NB4 (cell line): ENCODE data around the gene CNNM4.
A peak's percentile ranks its signal among the peaks of the same experiment; 100 is the strongest.

ENCODE experiments used
- DNase-seq: peaks from one replicate; pipeline ENCODE4 v3.0.0; 2010; ENCODE audit warnings: low read depth
- H3K4me3 ChIP-seq: one replicate; pipeline ENCODE4 v1.5.1; 2011; ENCODE audit warnings: mild to moderate bottlenecking, low read depth, low read length, moderate library complexity
- MYC ChIP-seq: IDR thresholded peaks from 2 replicates; pipeline ENCODE4 v1.6.1; 2011; ENCODE audit warnings: low read depth, low read length
- POLR2A ChIP-seq: IDR thresholded peaks from 2 replicates; pipeline ENCODE4 v1.6.1; 2011; ENCODE audit warnings: mild to moderate bottlenecking; ENCODE audit not compliant: insufficient read length; ENCODE audit errors: extremely low read depth
- TF ChIP-seq, protein P1 (sequence below): IDR thresholded peaks from one replicate; pipeline ENCODE4 v1.5.1; 2012; ENCODE audit warnings: low read depth, low read length
- TF ChIP-seq, protein P2 (sequence below): IDR thresholded peaks from 2 replicates; pipeline ENCODE4 v1.6.1; 2011; ENCODE audit warnings: low read depth, low read length

The CNNM4 gene

DNA sequence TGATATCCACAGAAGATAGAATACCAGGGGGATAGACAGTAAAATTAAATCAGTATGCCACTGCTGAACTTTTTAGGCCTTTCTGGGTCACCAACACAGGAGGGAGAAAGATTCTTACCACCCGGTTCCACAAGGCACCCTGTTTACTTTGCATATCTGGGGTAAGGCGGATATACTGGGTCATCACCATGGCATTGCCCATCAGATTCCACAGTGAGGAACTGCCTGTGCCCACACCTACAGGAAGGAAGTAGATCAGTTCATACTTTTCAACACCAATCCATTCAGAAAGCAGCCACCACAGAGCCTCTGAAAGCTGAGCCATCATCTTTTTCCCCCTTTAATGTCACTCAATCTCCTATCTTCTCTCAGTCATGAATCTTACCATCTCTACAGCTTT, 22.9 kb upstream of the CNNM4 start:
- DNase-seq = no peak
- TF ChIP-seq, protein P1, sequence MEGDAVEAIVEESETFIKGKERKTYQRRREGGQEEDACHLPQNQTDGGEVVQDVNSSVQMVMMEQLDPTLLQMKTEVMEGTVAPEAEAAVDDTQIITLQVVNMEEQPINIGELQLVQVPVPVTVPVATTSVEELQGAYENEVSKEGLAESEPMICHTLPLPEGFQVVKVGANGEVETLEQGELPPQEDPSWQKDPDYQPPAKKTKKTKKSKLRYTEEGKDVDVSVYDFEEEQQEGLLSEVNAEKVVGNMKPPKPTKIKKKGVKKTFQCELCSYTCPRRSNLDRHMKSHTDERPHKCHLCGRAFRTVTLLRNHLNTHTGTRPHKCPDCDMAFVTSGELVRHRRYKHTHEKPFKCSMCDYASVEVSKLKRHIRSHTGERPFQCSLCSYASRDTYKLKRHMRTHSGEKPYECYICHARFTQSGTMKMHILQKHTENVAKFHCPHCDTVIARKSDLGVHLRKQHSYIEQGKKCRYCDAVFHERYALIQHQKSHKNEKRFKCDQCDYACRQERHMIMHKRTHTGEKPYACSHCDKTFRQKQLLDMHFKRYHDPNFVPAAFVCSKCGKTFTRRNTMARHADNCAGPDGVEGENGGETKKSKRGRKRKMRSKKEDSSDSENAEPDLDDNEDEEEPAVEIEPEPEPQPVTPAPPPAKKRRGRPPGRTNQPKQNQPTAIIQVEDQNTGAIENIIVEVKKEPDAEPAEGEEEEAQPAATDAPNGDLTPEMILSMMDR = no peak
- H3K4me3 ChIP-seq = no peak overlapping the region

DNA sequence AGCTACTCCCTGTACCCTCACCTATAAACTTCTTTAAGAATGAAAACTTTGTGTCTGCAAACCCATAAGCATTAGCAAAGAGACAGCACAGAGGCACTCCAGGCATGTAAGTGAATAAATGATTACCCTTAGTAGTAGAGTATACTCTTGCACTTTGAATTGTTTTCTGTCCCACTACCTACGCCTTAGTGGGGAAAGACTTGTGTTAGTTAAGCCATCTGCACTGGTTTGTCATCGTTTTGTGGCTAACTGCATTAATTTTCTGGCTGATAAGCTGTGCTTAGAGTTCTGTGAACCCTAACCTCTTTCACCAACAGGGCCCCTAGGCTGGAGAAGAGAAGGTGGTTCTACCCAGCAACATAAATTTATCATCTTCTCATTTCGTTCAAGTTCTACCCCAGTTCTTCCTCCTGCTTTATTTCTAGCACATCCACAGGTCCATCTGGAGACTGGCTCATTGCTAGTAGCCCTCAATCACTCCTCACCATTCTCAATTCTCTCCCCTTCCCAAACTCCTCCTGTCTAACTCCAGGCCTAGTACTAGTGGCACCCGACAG, 21.5 kb upstream of the CNNM4 start:
- TF ChIP-seq, protein P1 = no peak
- TF ChIP-seq, protein P2, sequence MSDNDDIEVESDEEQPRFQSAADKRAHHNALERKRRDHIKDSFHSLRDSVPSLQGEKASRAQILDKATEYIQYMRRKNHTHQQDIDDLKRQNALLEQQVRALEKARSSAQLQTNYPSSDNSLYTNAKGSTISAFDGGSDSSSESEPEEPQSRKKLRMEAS = no peak
- no peak for TF ChIP-seq POLR2A
- no peak for TF ChIP-seq MYC
- peak overlapping the region; percentile 82 for H3K4me3 ChIP-seq
- DNase-seq = no peak

DNA sequence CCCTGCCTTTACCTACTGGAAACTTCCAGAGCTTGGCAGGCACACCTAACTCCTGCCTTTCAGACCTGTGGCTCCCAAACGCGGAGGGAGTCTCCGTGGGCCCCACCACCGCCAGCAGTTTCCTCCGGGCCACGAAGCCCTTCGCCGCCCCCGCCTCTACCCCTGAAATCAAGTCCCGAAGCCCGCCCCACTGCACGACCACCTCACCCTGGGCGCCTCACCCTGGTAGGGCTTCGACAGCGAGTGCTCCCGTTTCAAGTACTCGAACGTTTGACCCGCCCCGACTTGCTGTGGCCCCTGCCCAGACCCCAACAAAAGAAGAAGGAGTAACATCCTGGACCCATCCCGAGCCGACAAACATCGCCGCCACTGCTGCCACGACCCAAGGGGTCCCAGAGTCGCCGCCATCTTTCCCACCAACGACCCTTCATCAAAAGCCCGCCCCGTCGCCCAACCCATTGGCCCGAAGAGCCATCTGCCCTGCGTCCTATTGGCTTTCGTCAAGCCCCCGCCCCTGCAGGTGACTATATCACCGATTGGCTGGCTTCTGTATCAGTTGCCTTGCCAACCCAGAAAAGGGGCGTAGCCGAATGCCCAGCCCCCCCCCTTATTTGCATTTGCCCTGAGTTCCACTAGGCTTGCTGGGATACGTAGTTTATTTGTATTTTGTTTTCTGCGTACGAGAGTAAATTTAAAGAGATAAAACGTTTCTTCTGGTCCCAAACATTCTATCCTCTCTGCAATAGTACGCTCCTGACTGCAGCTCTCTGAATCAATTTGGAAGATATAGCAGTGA, 20.9 kb upstream of the CNNM4 start, which contains the start of gene LMAN2L:
Gene LMAN2L (minus strand): TSS at position 432 of the 796 bp plus-strand sequence. CDS start 24 bp downstream, at position 408.
- peak within 1 kb of the TSS; percentile 82 for H3K4me3 ChIP-seq
- TF ChIP-seq, protein P2 = no peak
- TF ChIP-seq POLR2A (peak; percentile 61), MYC (peak; percentile 20; the same call in 1 of the 2 replicates)
- TF ChIP-seq, protein P1 = peak; percentile 1
- DNase-seq = peak; percentile 98

DNA sequence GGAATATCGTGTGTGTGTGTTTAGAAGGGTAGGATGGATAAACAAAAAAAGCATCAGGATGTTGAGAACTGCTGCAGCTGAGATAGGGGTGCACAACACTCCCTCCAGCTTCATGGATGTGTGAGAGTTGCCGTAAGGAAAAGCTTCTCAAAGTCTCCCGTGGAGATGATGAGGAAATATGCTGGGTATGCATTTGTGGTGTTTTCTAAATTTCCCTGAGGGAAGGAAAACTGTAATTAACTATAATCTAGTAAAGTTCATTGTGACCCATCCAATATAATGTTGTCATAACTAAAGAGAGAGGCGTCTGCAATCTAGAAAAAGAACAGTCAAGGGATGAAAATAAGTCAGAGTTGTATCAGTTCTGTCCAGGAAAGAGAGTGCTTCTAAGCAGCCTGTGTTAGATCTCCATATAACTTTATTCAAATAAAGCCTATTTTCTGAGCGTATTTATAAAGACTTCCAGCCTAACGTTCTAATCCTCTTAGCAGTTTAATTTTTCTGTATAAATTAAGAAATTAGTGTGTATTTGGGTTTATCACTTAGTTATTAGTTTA, 13.6 kb upstream of the CNNM4 start:
- TF ChIP-seq MYC = no peak
- H3K4me3 ChIP-seq = no peak overlapping the region
- DNase-seq = no peak

DNA sequence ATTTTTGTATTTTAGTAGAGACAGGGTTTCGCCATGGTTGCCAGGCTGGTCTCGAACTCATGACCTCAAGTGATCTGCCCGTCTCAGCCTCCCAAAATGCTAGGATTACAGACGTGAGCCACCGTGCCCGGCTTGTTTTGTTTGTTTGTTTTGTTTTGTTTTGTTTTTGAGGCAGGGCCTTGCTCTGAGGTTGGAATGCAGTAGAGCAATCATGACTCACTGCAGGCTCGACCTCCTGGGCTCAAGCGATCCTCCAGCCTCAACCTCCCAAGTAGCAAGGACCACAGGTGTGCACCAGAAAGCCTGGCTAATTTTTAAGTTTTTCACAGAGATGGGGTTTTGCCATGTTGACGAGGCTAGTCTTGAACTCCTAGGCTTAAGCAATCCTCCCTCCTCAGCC, 8.9 kb upstream of the CNNM4 start:
- no peak for DNase-seq

DNA sequence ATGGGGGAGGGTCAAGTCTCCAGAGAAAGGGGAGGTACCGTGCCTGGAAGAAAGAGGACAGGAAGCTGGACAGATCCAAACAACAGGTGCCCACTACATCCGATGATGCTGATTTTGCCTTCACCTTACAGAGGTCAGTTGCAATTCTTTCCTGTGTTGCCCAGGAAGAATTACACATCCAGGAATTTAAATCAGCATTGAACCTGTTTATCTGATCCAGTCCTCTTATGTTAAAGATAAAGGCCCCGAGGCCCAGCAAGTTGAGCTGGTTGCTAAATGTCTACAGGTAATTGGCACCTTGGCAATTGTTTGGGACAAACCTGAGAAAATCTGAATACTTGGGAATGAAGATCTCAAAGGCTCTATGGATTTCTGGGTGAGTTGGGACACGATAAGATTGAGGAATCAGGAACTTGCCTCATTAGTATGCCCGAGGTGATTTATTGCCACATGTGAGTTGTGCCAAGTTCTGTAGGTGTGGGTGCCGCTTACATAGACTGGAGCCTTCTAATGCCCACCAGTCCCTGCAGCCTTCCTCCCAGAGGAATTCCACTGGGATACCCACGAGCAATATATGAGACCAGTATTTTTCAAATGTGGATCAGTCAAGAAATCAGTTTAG, 6.9 kb upstream of the CNNM4 start:
- no peak for DNase-seq
- TF ChIP-seq MYC = no peak
- TF ChIP-seq, protein P1 = no peak
- TF ChIP-seq, protein P2 = no peak
- no peak for TF ChIP-seq POLR2A
- no peak overlapping the region for H3K4me3 ChIP-seq

More for the DNA sequence above, 8.9 kb upstream of the CNNM4 start:
- no peak overlapping the region for H3K4me3 ChIP-seq
- TF ChIP-seq, protein P1 = no peak
- TF ChIP-seq POLR2A (no peak), MYC (no peak)
- TF ChIP-seq, protein P2 = no peak
